ENCODE measurements around the gene CLPTM1. TPM values are rescaled to one million over a fixed set of nuclear protein-coding genes. Genes with fewer than 3 reads are reported as not detected.
A peak's percentile ranks its signal among the peaks of the same experiment; 100 is the strongest.
"Not testable (repeated sequence)": the region's sequence is repeated elsewhere in the genome, so short reads cannot be mapped to it uniquely, and the experiment has no call there.

CLPTM1 gene
- total RNA-seq, 1 experiment from 2014 or later, result 138 TPM

DNA sequence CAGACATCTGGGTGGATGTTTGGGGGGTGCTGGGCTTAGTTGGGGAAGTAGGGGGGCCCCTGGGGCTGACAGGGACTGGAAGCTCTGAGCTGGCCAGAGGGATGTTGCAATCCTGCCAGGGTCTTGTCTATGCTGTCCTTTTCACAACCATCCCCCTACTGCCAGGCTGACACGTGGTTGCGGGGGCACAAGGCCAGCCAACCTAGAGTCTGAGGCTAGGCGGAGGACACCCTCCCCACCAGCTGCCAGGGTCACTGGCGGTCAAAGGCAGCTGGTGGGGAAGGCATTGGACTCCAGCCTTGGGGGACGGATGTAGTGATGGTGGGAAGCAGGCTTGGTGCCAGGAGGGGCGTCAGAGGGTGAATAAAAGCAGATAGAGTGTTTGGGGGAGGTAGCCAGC is 42.3 kb upstream of the CLPTM1 start:
- Histone ChIP-seq H3K4me3 (ENCODE audit: low read depth, low read length, poor library complexity, severe bottlenecking) (no peak overlapping the region), H3K27ac (ENCODE audit: low read depth, low read length, poor library complexity, severe bottlenecking) (no peak overlapping the region), H3K36me3 (ENCODE audit: insufficient read depth, low read length, poor library complexity, severe bottlenecking) (no peaks in the 10 kb centered on the region), H3K4me1 (ENCODE audit: insufficient read depth, low read length, poor library complexity, severe bottlenecking) (peaks cover 12% of the 10 kb centered on the region), H3K27me3 (replicated peaks; ENCODE audit: insufficient read depth, low read depth, low read length, poor library complexity) (no peaks in the 10 kb centered on the region), H3K9me3 (ENCODE audit: low read depth, low read length, poor library complexity, severe bottlenecking) (no peaks in the 10 kb centered on the region)
- no TSS peak for BruUV-seq (replicated peaks)
- ChIA-PET CTCF (no interaction called here), POLR2A (ENCODE audit: low non-redundant PET) (no interaction called here)
- TF ChIP-seq, protein P1, sequence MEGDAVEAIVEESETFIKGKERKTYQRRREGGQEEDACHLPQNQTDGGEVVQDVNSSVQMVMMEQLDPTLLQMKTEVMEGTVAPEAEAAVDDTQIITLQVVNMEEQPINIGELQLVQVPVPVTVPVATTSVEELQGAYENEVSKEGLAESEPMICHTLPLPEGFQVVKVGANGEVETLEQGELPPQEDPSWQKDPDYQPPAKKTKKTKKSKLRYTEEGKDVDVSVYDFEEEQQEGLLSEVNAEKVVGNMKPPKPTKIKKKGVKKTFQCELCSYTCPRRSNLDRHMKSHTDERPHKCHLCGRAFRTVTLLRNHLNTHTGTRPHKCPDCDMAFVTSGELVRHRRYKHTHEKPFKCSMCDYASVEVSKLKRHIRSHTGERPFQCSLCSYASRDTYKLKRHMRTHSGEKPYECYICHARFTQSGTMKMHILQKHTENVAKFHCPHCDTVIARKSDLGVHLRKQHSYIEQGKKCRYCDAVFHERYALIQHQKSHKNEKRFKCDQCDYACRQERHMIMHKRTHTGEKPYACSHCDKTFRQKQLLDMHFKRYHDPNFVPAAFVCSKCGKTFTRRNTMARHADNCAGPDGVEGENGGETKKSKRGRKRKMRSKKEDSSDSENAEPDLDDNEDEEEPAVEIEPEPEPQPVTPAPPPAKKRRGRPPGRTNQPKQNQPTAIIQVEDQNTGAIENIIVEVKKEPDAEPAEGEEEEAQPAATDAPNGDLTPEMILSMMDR (conservative IDR thresholded peaks at IDR 0.05; ENCODE audit: low read depth, low read length), result no peak
- no peak for TF ChIP-seq EZH2 (IDR thresholded peaks at IDR 0.05; ENCODE audit: borderline replicate concordance, low read depth, low read length, poor library complexity, severe bottlenecking)
- intact Hi-C loops (cut with micrococcal nuclease; ENCODE audit: unreplicated experiment), result no loop called here
- DNase-seq (ENCODE audit: low spot score), result no peak

DNA sequence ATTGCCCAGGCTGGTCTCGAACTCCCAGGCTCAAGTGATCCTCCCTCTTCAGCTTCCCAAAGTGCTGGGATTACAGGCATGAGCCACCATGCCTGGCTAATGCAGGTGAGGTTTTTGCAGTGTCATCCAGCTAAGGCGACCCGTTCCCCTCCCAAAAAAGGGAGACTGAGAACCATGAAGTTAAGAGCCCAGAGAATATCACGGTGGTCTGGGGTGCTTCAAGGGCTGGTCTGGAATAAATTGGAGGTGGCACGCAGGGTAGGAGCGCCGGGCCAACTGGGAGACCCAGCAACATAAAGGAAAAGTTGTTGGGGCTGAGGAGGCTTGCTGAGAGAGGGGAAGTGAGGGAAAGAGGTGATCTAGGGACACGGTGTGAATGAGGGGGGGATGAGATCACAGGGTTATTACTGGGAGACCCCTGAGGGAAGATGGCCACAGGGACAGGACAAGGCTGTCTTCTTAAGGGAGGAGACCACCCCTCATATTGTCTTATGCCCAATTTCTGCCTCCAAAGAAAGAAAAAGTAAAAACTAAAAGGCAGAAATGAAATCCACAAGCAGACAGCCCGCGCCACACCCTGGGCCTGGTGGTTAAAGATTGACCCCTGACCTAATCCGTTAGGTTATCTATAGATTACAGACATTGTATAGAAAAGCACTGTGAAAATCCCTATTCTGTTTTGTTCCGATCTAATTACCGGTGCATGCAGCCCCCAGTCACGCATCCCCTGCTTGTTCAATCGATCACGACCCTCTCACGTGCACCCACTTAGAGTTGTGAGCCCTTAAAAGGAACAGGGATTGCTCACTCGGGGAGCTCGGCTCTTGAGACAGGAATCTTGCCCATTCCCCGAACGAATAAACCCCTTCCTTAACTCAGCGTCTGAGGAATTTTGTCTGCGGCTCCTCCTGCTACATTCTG is 41.4 kb upstream of the CLPTM1 start:
- CTCF ChIA-PET; intact Hi-C loops (cut with micrococcal nuclease; ENCODE audit: unreplicated experiment); DNase-seq (ENCODE audit: low spot score); H3K36me3 ChIP-seq (ENCODE audit: insufficient read depth, low read length, poor library complexity, severe bottlenecking); H3K9me3 ChIP-seq (ENCODE audit: low read depth, low read length, poor library complexity, severe bottlenecking); BruUV-seq (replicated peaks); H3K27me3 ChIP-seq (replicated peaks; ENCODE audit: insufficient read depth, low read depth, low read length, poor library complexity); POLR2A ChIA-PET (ENCODE audit: low non-redundant PET): not testable (repeated sequence)
- Histone ChIP-seq H3K4me1 (ENCODE audit: insufficient read depth, low read length, poor library complexity, severe bottlenecking) (peaks cover 12% of the 10 kb centered on the region), H3K4me3 (ENCODE audit: low read depth, low read length, poor library complexity, severe bottlenecking) (peak overlapping the region; percentile 48), H3K27ac (ENCODE audit: low read depth, low read length, poor library complexity, severe bottlenecking) (peak overlapping the region; percentile 91)

DNA sequence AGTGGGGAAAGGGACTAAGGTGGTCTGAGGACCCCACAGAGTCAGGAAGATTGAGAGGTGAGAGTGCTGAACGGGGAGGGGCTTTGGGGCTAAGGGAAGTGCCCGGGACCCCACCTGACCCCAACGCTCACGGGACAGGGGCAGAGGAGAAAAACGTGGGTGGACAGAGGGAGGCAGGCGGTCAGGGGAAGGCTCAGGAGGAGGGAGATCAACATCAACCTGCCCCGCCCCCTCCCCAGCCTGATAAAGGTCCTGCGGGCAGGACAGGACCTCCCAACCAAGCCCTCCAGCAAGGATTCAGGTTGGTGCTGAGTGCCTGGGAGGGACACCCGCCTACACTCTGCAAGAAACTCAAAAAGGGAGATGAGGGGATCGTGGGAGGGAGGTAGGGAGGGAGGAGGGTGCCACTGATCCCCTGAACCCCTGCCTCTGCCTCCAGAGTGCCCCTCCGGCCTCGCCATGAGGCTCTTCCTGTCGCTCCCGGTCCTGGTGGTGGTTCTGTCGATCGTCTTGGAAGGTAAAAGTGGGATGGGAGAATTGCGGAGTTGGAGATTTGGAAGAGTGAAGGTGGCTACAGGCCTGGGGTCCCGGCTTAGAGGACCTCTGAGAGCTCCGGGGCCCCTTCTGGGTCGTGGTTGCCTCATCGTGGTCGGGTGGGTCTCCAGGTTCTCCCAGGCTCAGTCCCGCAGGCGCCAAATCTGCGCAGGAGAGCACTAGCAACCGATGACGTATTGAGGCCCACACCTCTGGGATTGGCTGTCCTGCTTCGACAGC is 40.6 kb upstream of the CLPTM1 start, which contains the start of gene APOC1:
TSS of gene APOC1 (plus strand) at position 176 of the 774 bp plus-strand sequence. CDS start at position 460, 284 bp downstream.
- Histone ChIP-seq H3K4me1 (ENCODE audit: insufficient read depth, low read length, poor library complexity, severe bottlenecking) (peaks cover 12% of the 10 kb centered on the region), H3K27ac (ENCODE audit: low read depth, low read length, poor library complexity, severe bottlenecking) (peak within 1 kb of the TSS; percentile 91), H3K4me3 (ENCODE audit: low read depth, low read length, poor library complexity, severe bottlenecking) (peak within 1 kb of the TSS; percentile 48)
- H3K27me3 ChIP-seq (replicated peaks; ENCODE audit: insufficient read depth, low read depth, low read length, poor library complexity); intact Hi-C loops (cut with micrococcal nuclease; ENCODE audit: unreplicated experiment); H3K36me3 ChIP-seq (ENCODE audit: insufficient read depth, low read length, poor library complexity, severe bottlenecking); POLR2A ChIA-PET (ENCODE audit: low non-redundant PET); H3K9me3 ChIP-seq (ENCODE audit: low read depth, low read length, poor library complexity, severe bottlenecking): not testable (repeated sequence)
- BruUV-seq (replicated peaks), result TSS peak; percentile 81
- DNase-seq (ENCODE audit: low spot score), result peak; percentile 91
- CTCF ChIA-PET, result interaction anchor here (0.6 kb wide), 1 partner anchor 160 kb away, joined by 3 read pairs; no protein-coding TSS in a partner anchor

DNA sequence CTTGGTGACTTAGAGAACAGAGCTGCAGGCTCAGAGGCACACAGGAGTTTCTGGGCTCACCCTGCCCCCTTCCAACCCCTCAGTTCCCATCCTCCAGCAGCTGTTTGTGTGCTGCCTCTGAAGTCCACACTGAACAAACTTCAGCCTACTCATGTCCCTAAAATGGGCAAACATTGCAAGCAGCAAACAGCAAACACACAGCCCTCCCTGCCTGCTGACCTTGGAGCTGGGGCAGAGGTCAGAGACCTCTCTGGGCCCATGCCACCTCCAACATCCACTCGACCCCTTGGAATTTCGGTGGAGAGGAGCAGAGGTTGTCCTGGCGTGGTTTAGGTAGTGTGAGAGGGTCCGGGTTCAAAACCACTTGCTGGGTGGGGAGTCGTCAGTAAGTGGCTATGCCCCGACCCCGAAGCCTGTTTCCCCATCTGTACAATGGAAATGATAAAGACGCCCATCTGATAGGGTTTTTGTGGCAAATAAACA is 30.9 kb upstream of the CLPTM1 start:
- CTCF ChIA-PET, result no interaction called here
- H3K4me3 ChIP-seq (ENCODE audit: low read depth, low read length, poor library complexity, severe bottlenecking), result no peak overlapping the region
- intact Hi-C loops (cut with micrococcal nuclease; ENCODE audit: unreplicated experiment), result no loop called here
- H3K36me3 ChIP-seq (ENCODE audit: insufficient read depth, low read length, poor library complexity, severe bottlenecking), result no peaks in the 10 kb centered on the region
- no peaks in the 10 kb centered on the region for H3K27me3 ChIP-seq (replicated peaks; ENCODE audit: insufficient read depth, low read depth, low read length, poor library complexity)
- no peaks in the 10 kb centered on the region for H3K9me3 ChIP-seq (ENCODE audit: low read depth, low read length, poor library complexity, severe bottlenecking)
- POLR2A ChIA-PET (ENCODE audit: low non-redundant PET), result no interaction called here
- TF ChIP-seq, protein P1 (conservative IDR thresholded peaks at IDR 0.05; ENCODE audit: low read depth, low read length), result no peak
- TF ChIP-seq EZH2 (IDR thresholded peaks at IDR 0.05; ENCODE audit: borderline replicate concordance, low read depth, low read length, poor library complexity, severe bottlenecking), result no peak
- H3K27ac ChIP-seq (ENCODE audit: low read depth, low read length, poor library complexity, severe bottlenecking), result no peak overlapping the region
- no TSS peak for BruUV-seq (replicated peaks)
- DNase-seq (ENCODE audit: low spot score), result no peak
- H3K4me1 ChIP-seq (ENCODE audit: insufficient read depth, low read length, poor library complexity, severe bottlenecking), result no peaks in the 10 kb centered on the region

Measured in A673 (cell line).